ENCODE measurements around the gene BCKDHB.

The BCKDHB gene

GRCh38 chr6:80280262-80281010 is 174.0 kb downstream of the BCKDHB start:
- Histone ChIP-seq H3K18ac (ENCODE audit: low read length) (no peak overlapping the region), H3K4ac (ENCODE audit: low read depth, low read length) (no peak overlapping the region), H2BK120ac (ENCODE audit: insufficient read depth, low read length, poor library complexity) (no peak overlapping the region), H3K14ac (ENCODE audit: low read length) (no peak overlapping the region), H2AFZ (ENCODE audit: insufficient read depth, low read length, poor library complexity) (no peak overlapping the region), H3K36me3 (ENCODE audit: control insufficient read depth in 1 of 2, insufficient read depth in 2 of 2, low read length in 2 of 2) (no peaks in the 10 kb centered on the region), H3K27me3 (ENCODE audit: insufficient read depth, low read length) (no peaks in the 10 kb centered on the region), H2AK5ac (ENCODE audit: low read length) (no peak overlapping the region), H3K27ac (ENCODE audit: low read depth, low read length) (no peak overlapping the region), H4K91ac (ENCODE audit: low read depth, low read length) (no peak overlapping the region), H2BK5ac (ENCODE audit: low read depth, low read length, poor library complexity) (no peak overlapping the region), H3K4me3 (ENCODE audit: low read depth, low read length) (no peak overlapping the region), H3K9me3 (ENCODE audit: insufficient read depth, low read depth, low read length) (no peaks in the 10 kb centered on the region), H3K4me1 (ENCODE audit: control insufficient read depth in 1 of 2, insufficient read depth in 2 of 2, low read length in 2 of 2) (no peaks in the 10 kb centered on the region), H4K12ac (ENCODE audit: low read depth, low read length) (no peak overlapping the region), H3K23ac (ENCODE audit: low read length) (no peak overlapping the region), H3K4me2 (ENCODE audit: low read length) (no peak overlapping the region), H2BK12ac (ENCODE audit: low read length) (no peak overlapping the region), H3K79me1 (ENCODE audit: low read length) (no peaks in the 10 kb centered on the region), H3K9ac (ENCODE audit: low read length) (no peak overlapping the region), H3K79me2 (ENCODE audit: control insufficient read depth, insufficient read depth, low read length, poor library complexity) (no peaks in the 10 kb centered on the region), H4K8ac (ENCODE audit: low read depth, low read length) (no peak overlapping the region)
- no CpG with 5 or more reads among the region's 2 CpGs for WGBS (ENCODE audit: extremely low coverage, insufficient coverage, insufficient read length)
- peak in 1 of 2 donors; percentile 28 for DNase-seq

- Histone ChIP-seq H3K18ac (ENCODE audit: low read length) (no peak overlapping the region), H2AK5ac (ENCODE audit: low read length) (no peak overlapping the region), H3K23ac (ENCODE audit: low read length) (no peak overlapping the region), H3K4ac (ENCODE audit: low read depth, low read length) (no peak overlapping the region), H2AFZ (ENCODE audit: insufficient read depth, low read length, poor library complexity) (no peak overlapping the region), H2BK12ac (ENCODE audit: low read length) (no peak overlapping the region), H3K9ac (ENCODE audit: low read length) (no peak overlapping the region), H3K14ac (ENCODE audit: low read length) (no peak overlapping the region), H3K36me3 (ENCODE audit: control insufficient read depth in 1 of 2, insufficient read depth in 2 of 2, low read length in 2 of 2) (no peaks in the 10 kb centered on the region), H3K9me3 (ENCODE audit: insufficient read depth, low read depth, low read length) (no peaks in the 10 kb centered on the region), H4K91ac (ENCODE audit: low read depth, low read length) (no peak overlapping the region), H4K8ac (ENCODE audit: low read depth, low read length) (no peak overlapping the region), H3K4me2 (ENCODE audit: low read length) (no peak overlapping the region), H3K4me1 (ENCODE audit: control insufficient read depth in 1 of 2, insufficient read depth in 2 of 2, low read length in 2 of 2) (peaks cover 2 to 3% of the 10 kb centered on the region in 2 experiments), H2BK120ac (ENCODE audit: insufficient read depth, low read length, poor library complexity) (no peak overlapping the region), H3K27ac (ENCODE audit: low read depth, low read length) (no peak overlapping the region), H4K12ac (ENCODE audit: low read depth, low read length) (no peak overlapping the region), H3K4me3 (ENCODE audit: low read depth, low read length) (no peak overlapping the region), H3K79me2 (ENCODE audit: control insufficient read depth, insufficient read depth, low read length, poor library complexity) (peaks cover 2% of the 10 kb centered on the region), H2BK5ac (ENCODE audit: low read depth, low read length, poor library complexity) (no peak overlapping the region), H3K79me1 (ENCODE audit: low read length) (peaks cover 4% of the 10 kb centered on the region), H3K27me3 (ENCODE audit: insufficient read depth, low read length) (no peaks in the 10 kb centered on the region)
- no CpG with 5 or more reads among the region's 2 CpGs for WGBS (ENCODE audit: extremely low coverage, insufficient coverage, insufficient read length)
- DNase-seq = no peak
These were observed 176.6 kb downstream of the BCKDHB start for GRCh38 chr6:80282913-80283554.

- Histone ChIP-seq H3K23ac (ENCODE audit: low read length) (no peak overlapping the region), H3K4ac (ENCODE audit: low read depth, low read length) (no peak overlapping the region), H3K27ac (ENCODE audit: low read depth, low read length) (peak overlapping the region; percentile 53), H2AK5ac (ENCODE audit: low read length) (no peak overlapping the region), H2BK12ac (ENCODE audit: low read length) (no peak overlapping the region), H3K4me1 (ENCODE audit: control insufficient read depth in 1 of 2, insufficient read depth in 2 of 2, low read length in 2 of 2) (peaks cover 2 to 8% of the 10 kb centered on the region in 2 experiments), H3K4me2 (ENCODE audit: low read length) (no peak overlapping the region), H3K36me3 (ENCODE audit: control insufficient read depth in 1 of 2, insufficient read depth in 2 of 2, low read length in 2 of 2) (peaks cover 0 to 4% of the 10 kb centered on the region in 2 experiments), H3K18ac (ENCODE audit: low read length) (no peak overlapping the region), H3K4me3 (ENCODE audit: low read depth, low read length) (no peak overlapping the region), H4K91ac (ENCODE audit: low read depth, low read length) (peak overlapping the region; percentile 87), H3K9me3 (ENCODE audit: insufficient read depth, low read depth, low read length) (no peaks in the 10 kb centered on the region), H3K9ac (ENCODE audit: low read length) (no peak overlapping the region), H2BK120ac (ENCODE audit: insufficient read depth, low read length, poor library complexity) (no peak overlapping the region), H4K8ac (ENCODE audit: low read depth, low read length) (no peak overlapping the region), H4K12ac (ENCODE audit: low read depth, low read length) (no peak overlapping the region), H3K14ac (ENCODE audit: low read length) (no peak overlapping the region), H3K27me3 (ENCODE audit: insufficient read depth, low read length) (no peaks in the 10 kb centered on the region), H2AFZ (ENCODE audit: insufficient read depth, low read length, poor library complexity) (no peak overlapping the region), H2BK5ac (ENCODE audit: low read depth, low read length, poor library complexity) (no peak overlapping the region), H3K79me2 (ENCODE audit: control insufficient read depth, insufficient read depth, low read length, poor library complexity) (peaks cover 2% of the 10 kb centered on the region), H3K79me1 (ENCODE audit: low read length) (peaks cover 6% of the 10 kb centered on the region)
- DNase-seq = no peak
These were observed 180.6 kb downstream of the BCKDHB start for GRCh38 chr6:80287112-80287511.

- Histone ChIP-seq H4K8ac (ENCODE audit: low read depth, low read length) (peak overlapping the region; percentile 70), H4K91ac (ENCODE audit: low read depth, low read length) (peak overlapping the region; percentile 87), H3K79me2 (ENCODE audit: control insufficient read depth, insufficient read depth, low read length, poor library complexity) (peaks cover 2% of the 10 kb centered on the region), H3K36me3 (ENCODE audit: control insufficient read depth in 1 of 2, insufficient read depth in 2 of 2, low read length in 2 of 2) (peaks cover 0 to 4% of the 10 kb centered on the region in 2 experiments), H3K23ac (ENCODE audit: low read length) (no peak overlapping the region), H3K4me3 (ENCODE audit: low read depth, low read length) (no peak overlapping the region), H2AK5ac (ENCODE audit: low read length) (no peak overlapping the region), H2AFZ (ENCODE audit: insufficient read depth, low read length, poor library complexity) (no peak overlapping the region), H3K9me3 (ENCODE audit: insufficient read depth, low read depth, low read length) (no peaks in the 10 kb centered on the region), H3K9ac (ENCODE audit: low read length) (no peak overlapping the region), H2BK5ac (ENCODE audit: low read depth, low read length, poor library complexity) (peak overlapping the region; percentile 76), H3K4me2 (ENCODE audit: low read length) (no peak overlapping the region), H3K18ac (ENCODE audit: low read length) (no peak overlapping the region), H3K4ac (ENCODE audit: low read depth, low read length) (no peak overlapping the region), H3K27ac (ENCODE audit: low read depth, low read length) (peak overlapping the region; percentile 53), H3K14ac (ENCODE audit: low read length) (peak overlapping the region; percentile 89), H4K12ac (ENCODE audit: low read depth, low read length) (peak overlapping the region; percentile 84), H3K4me1 (ENCODE audit: control insufficient read depth in 1 of 2, insufficient read depth in 2 of 2, low read length in 2 of 2) (peaks cover 2 to 8% of the 10 kb centered on the region in 2 experiments), H3K79me1 (ENCODE audit: low read length) (peaks cover 6% of the 10 kb centered on the region), H3K27me3 (ENCODE audit: insufficient read depth, low read length) (no peaks in the 10 kb centered on the region), H2BK12ac (ENCODE audit: low read length) (no peak overlapping the region), H2BK120ac (ENCODE audit: insufficient read depth, low read length, poor library complexity) (peak overlapping the region; percentile 72)
- no peak for DNase-seq
- WGBS (ENCODE audit: extremely low coverage, insufficient coverage, insufficient read length) = no CpG with 5 or more reads among the region's 3 CpGs
These were observed 181.1 kb downstream of the BCKDHB start for GRCh38 chr6:80287607-80288006.
